Neural cell (in vitro differentiated cells): ENCODE data around the gene ROM1. TPM values are rescaled to one million over a fixed set of nuclear protein-coding genes. Genes with fewer than 3 reads are reported as not detected.
A peak's percentile ranks its signal among the peaks of the same experiment; 100 is the strongest.

ENCODE experiments used
- H2AFZ ChIP-seq: fragments of 200-600, 300-800 bp; sonication (generic), shearing (Covaris generic); 2 replicates; pipeline ENCODE4 v1.6.0; 2014; ENCODE audit warnings: low read depth, mild to moderate bottlenecking, antibody characterized with exemption, low read length, moderate library complexity
- H3F3A ChIP-seq: fragments of 200-600 bp; shearing (Covaris generic); 2 replicates; pipeline ENCODE4 v1.6.1; 2016; ENCODE audit warnings: mild to moderate bottlenecking, moderate library complexity, mixed read lengths, antibody characterized with exemption, low read length; ENCODE audit not compliant: insufficient read depth, poor library complexity, severe bottlenecking
- H3K27ac ChIP-seq: fragments of 200-600, 300-800 bp; sonication (generic), shearing (Covaris generic); 2 replicates; pipeline ENCODE4 v1.5.1; 2014; ENCODE audit warnings: mild to moderate bottlenecking, low read length, moderate library complexity
- H3K27me3 ChIP-seq: fragments of 300-800, 200-600 bp; sonication (generic), shearing (Covaris generic); 2 replicates; pipeline ENCODE4 v1.6.0; 2014; ENCODE audit warnings: mild to moderate bottlenecking, low read depth, low read length, moderate library complexity; ENCODE audit not compliant: insufficient read depth
- H3K36me3 ChIP-seq: fragments of 300-800, 200-600 bp; sonication (generic), shearing (Covaris generic); 2 replicates; pipeline ENCODE4 v1.5.1; 2014; ENCODE audit warnings: mild to moderate bottlenecking, antibody characterized with exemption, low read length, moderate library complexity; ENCODE audit not compliant: insufficient read depth
- H3K4me2 ChIP-seq: fragments of 300-800, 200-600 bp; sonication (generic), shearing (Covaris generic); 2 replicates; pipeline ENCODE4 v1.6.0; 2014; ENCODE audit warnings: mild to moderate bottlenecking, low read length
- H3K4me3 ChIP-seq: fragments of 300-800, 200-600 bp; sonication (generic), shearing (Covaris generic); 2 replicates; pipeline ENCODE4 v1.5.1; 2014; ENCODE audit warnings: mild to moderate bottlenecking, low read length, moderate library complexity
- H3K79me2 ChIP-seq: fragments of 200-600 bp; shearing (Covaris generic); replicated peaks from 2 replicates; pipeline ENCODE4 v1.6.0; 2014; ENCODE audit warnings: mild to moderate bottlenecking, low read length, moderate library complexity; ENCODE audit not compliant: insufficient read depth
- H3K9ac ChIP-seq: fragments of 300-800, 200-600 bp; sonication (generic), shearing (Covaris generic); 2 replicates; pipeline ENCODE4 v1.6.1; 2016; ENCODE audit warnings: mild to moderate bottlenecking, low read length, mixed read lengths
- H3K9me2 ChIP-seq: fragments of 200-600 bp; shearing (Covaris generic); 2 replicates; pipeline ENCODE4 v1.6.1; 2016; ENCODE audit warnings: mild to moderate bottlenecking, low read length, mixed read lengths; ENCODE audit not compliant: insufficient read depth
- H3K9me3 ChIP-seq: fragments of 200-600, 300-800 bp; sonication (generic), shearing (Covaris generic); 2 replicates; pipeline ENCODE4 v1.6.1; 2016; ENCODE audit warnings: mild to moderate bottlenecking, mixed run types, low read length, moderate library complexity, mixed read lengths
- H4K20me1 ChIP-seq: fragments of 200-600 bp; shearing (Covaris generic); 2 replicates; pipeline ENCODE4 v1.6.1; 2016; ENCODE audit warnings: mild to moderate bottlenecking, mixed run types; ENCODE audit not compliant: insufficient read depth
- CTCF ChIP-seq: fragments of 450-650 bp; IDR thresholded peaks from 2 replicates; pipeline ENCODE4 v1.5.1; 2014; ENCODE audit warnings: antibody characterized with exemption, mild to moderate bottlenecking, moderate library complexity; ENCODE audit not compliant: poor library complexity, severe bottlenecking
- EP300 ChIP-seq: fragments of 450-650 bp; conservative IDR thresholded peaks from 2 replicates; pipeline ENCODE4 v1.6.1; 2014; ENCODE audit warnings: antibody characterized with exemption, mild to moderate bottlenecking, moderate library complexity; ENCODE audit not compliant: poor library complexity, severe bottlenecking
- EZH2 ChIP-seq: fragments of 200-600, 300-800 bp; shearing (Covaris generic), sonication (generic); IDR thresholded peaks from 2 replicates; pipeline ENCODE4 v1.6.1; 2014; ENCODE audit warnings: antibody characterized with exemption, low read length, borderline replicate concordance, mild to moderate bottlenecking; ENCODE audit not compliant: insufficient read depth, poor library complexity, severe bottlenecking
- MXI1 ChIP-seq: fragments of 450-650 bp; conservative IDR thresholded peaks from 2 replicates; pipeline ENCODE4 v1.6.1; 2014; ENCODE audit warnings: antibody characterized with exemption, mild to moderate bottlenecking; ENCODE audit not compliant: poor library complexity, severe bottlenecking
- POLR2AphosphoS5 ChIP-seq: IDR thresholded peaks from 2 replicates; pipeline ENCODE4 v1.6.1; 2012
- RAD21 ChIP-seq: fragments of 450-650 bp; conservative IDR thresholded peaks from 2 replicates; pipeline ENCODE4 v1.6.1; 2014; ENCODE audit warnings: antibody characterized with exemption, mild to moderate bottlenecking, moderate library complexity
- REST ChIP-seq: IDR thresholded peaks from 2 replicates; pipeline ENCODE4 v1.6.1; 2012; ENCODE audit warnings: borderline replicate concordance
- SMC3 ChIP-seq: fragments of 450-650 bp; conservative IDR thresholded peaks from 2 replicates; pipeline ENCODE4 v1.6.1; 2014; ENCODE audit warnings: antibody characterized with exemption, mild to moderate bottlenecking, moderate library complexity; ENCODE audit not compliant: poor library complexity
- TAF1 ChIP-seq: IDR thresholded peaks from 2 replicates; pipeline ENCODE4 v1.6.1; 2012; ENCODE audit warnings: low read depth
- polyA plus RNA-seq: library from polyadenylated mRNA; depleted of rRNA; stranded (reverse); fragments of >200 nt; gene quantifications from 2 replicates; pipeline ENCODE4 v1.2.3, GENCODE V29; 2014

Gene ROM1
- polyA plus RNA-seq, 1 donor from 2014 or later, result 0.31 TPM

- Histone ChIP-seq H2AFZ (peak overlapping the region; percentile 18), H3K9me3 (no peaks in the 10 kb centered on the region), H4K20me1 (no peaks in the 10 kb centered on the region), H3K27me3 (no peaks in the 10 kb centered on the region), H3K9me2 (no peaks in the 10 kb centered on the region), H3F3A (peaks cover 6% of the 10 kb centered on the region), H3K4me3 (peak overlapping the region; percentile 81), H3K36me3 (no peaks in the 10 kb centered on the region), H3K27ac (peak overlapping the region; percentile 78), H3K4me2 (peak overlapping the region; percentile 70), H3K9ac (peak overlapping the region; percentile 93), H3K79me2 (peaks cover 8% of the 10 kb centered on the region)
- TF ChIP-seq SMC3, result no peak
- TF ChIP-seq TAF1, result no peak
- TF ChIP-seq POLR2AphosphoS5, result no peak
- TF ChIP-seq EP300, result no peak
- no peak for TF ChIP-seq CTCF
- no peak for TF ChIP-seq REST
- TF ChIP-seq MXI1, result no peak
- TF ChIP-seq EZH2, result no peak
- no peak for TF ChIP-seq RAD21
Observed at GRCh38 chr11:62622476-62623089, 9.5 kb downstream of the ROM1 start.

GRCh38 chr11:62627713-62628112 is 14.7 kb downstream of the ROM1 start:
- no peak overlapping the region for H2AFZ ChIP-seq
- no peaks in the 10 kb centered on the region for H3K36me3 ChIP-seq
- no peaks in the 10 kb centered on the region for H3K9me2 ChIP-seq
- H3F3A ChIP-seq, result peaks cover 2% of the 10 kb centered on the region
- no peak overlapping the region for H3K27ac ChIP-seq
- no peaks in the 10 kb centered on the region for H4K20me1 ChIP-seq
- no peak overlapping the region for H3K4me3 ChIP-seq
- H3K4me2 ChIP-seq, result no peak overlapping the region
- no peaks in the 10 kb centered on the region for H3K9me3 ChIP-seq
- H3K9ac ChIP-seq, result no peak overlapping the region
- no peak for TF ChIP-seq REST
- TF ChIP-seq EP300, result no peak
- H3K79me2 ChIP-seq, result no peaks in the 10 kb centered on the region
- H3K27me3 ChIP-seq, result no peaks in the 10 kb centered on the region
